ENCODE results near the gene SLC25A28. TPM values are rescaled to one million over a fixed set of nuclear protein-coding genes. Genes with fewer than 3 reads are reported as not detected.

Gene SLC25A28
- total RNA-seq, 4 donors from 2014 or later = 22.1 to 36.2 (median 30.1) TPM

GRCh38 chr10:99569253-99569939 lies 50.8 kb downstream of the SLC25A28 start:
- Histone ChIP-seq H3K9me3 (no peaks in the 10 kb centered on the region), H3K4me3 (no peak overlapping the region), H3K27me3 (no peaks in the 10 kb centered on the region), H3K36me3 (no peaks in the 10 kb centered on the region), H3K4me1 (peaks cover 0 to 3% (median 0%) of the 10 kb centered on the region in 4 donors), H3K27ac (no peak overlapping the region)
- 80 to 88% methylated on average over 1 to 11 of the region's 11 CpGs for WGBS, 2 donors (ENCODE audit: low coverage in 1 of 2)
- DNase-seq = no peak
- in situ Hi-C loops (cut with MboI; ENCODE audit: low pct_ligation_motif_present in 1 of 4, low pct_unique_long_range_greater_than_20kb in 1 of 4, low sequenced_read_pairs in 3 of 4) (loop anchor here in 1 of 4 donors (10.0 kb wide), 1 partner anchor 145 kb away; no protein-coding TSS in a partner anchor), intact Hi-C loops (cut with DNase I; ENCODE audit: low total_unique reads) (no loop called here)
- TF ChIP-seq, protein P1, sequence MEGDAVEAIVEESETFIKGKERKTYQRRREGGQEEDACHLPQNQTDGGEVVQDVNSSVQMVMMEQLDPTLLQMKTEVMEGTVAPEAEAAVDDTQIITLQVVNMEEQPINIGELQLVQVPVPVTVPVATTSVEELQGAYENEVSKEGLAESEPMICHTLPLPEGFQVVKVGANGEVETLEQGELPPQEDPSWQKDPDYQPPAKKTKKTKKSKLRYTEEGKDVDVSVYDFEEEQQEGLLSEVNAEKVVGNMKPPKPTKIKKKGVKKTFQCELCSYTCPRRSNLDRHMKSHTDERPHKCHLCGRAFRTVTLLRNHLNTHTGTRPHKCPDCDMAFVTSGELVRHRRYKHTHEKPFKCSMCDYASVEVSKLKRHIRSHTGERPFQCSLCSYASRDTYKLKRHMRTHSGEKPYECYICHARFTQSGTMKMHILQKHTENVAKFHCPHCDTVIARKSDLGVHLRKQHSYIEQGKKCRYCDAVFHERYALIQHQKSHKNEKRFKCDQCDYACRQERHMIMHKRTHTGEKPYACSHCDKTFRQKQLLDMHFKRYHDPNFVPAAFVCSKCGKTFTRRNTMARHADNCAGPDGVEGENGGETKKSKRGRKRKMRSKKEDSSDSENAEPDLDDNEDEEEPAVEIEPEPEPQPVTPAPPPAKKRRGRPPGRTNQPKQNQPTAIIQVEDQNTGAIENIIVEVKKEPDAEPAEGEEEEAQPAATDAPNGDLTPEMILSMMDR (IDR thresholded peaks at IDR 0.05) = no peak
- no peak for TF ChIP-seq POLR2A (IDR thresholded peaks at IDR 0.05)
- TF ChIP-seq EP300 (IDR thresholded peaks at IDR 0.05; ENCODE audit: low read depth) = no peak
- TF ChIP-seq POLR2AphosphoS5 (IDR thresholded peaks at IDR 0.05) = no peak

- no peak overlapping the region for H3K4me3 ChIP-seq
- in situ Hi-C loops (cut with MboI; ENCODE audit: low pct_ligation_motif_present in 1 of 4, low pct_unique_long_range_greater_than_20kb in 1 of 4, low sequenced_read_pairs in 3 of 4) (loop anchor here in 1 of 4 donors (10.0 kb wide), 1 partner anchor 150 kb away; no protein-coding TSS in a partner anchor), intact Hi-C loops (cut with DNase I; ENCODE audit: low total_unique reads) (no loop called here)
- peaks cover 0 to 3% (median 0%) of the 10 kb centered on the region in 4 donors for H3K4me1 ChIP-seq
- TF ChIP-seq EP300 (IDR thresholded peaks at IDR 0.05; ENCODE audit: low read depth) (no peak), POLR2AphosphoS5 (IDR thresholded peaks at IDR 0.05) (no peak), POLR2A (IDR thresholded peaks at IDR 0.05) (no peak)
- TF ChIP-seq, protein P1 (IDR thresholded peaks at IDR 0.05) = no peak
- no peaks in the 10 kb centered on the region for H3K9me3 ChIP-seq
- no peaks in the 10 kb centered on the region for H3K36me3 ChIP-seq
- DNase-seq = no peak
- H3K27me3 ChIP-seq = no peaks in the 10 kb centered on the region
- no peak overlapping the region for H3K27ac ChIP-seq
- 93 to 100% methylated on average over 3 to 4 of the region's 4 CpGs for WGBS, 2 donors (ENCODE audit: low coverage in 1 of 2)
These were observed 55.1 kb downstream of the SLC25A28 start for GRCh38 chr10:99565166-99565565.

GRCh38 chr10:99564361-99564760 lies 55.9 kb downstream of the SLC25A28 start:
- Histone ChIP-seq H3K4me3 (no peak overlapping the region), H3K27ac (no peak overlapping the region), H3K9me3 (no peaks in the 10 kb centered on the region), H3K36me3 (no peaks in the 10 kb centered on the region), H3K27me3 (no peaks in the 10 kb centered on the region), H3K4me1 (peaks cover 0 to 3% (median 0%) of the 10 kb centered on the region in 4 donors)
- WGBS, 2 donors (ENCODE audit: low coverage in 1 of 2) = 25 to 27% methylated on average over 3 of the region's 3 CpGs
- DNase-seq = no peak
- in situ Hi-C loops (cut with MboI; ENCODE audit: low pct_ligation_motif_present in 1 of 4, low pct_unique_long_range_greater_than_20kb in 1 of 4, low sequenced_read_pairs in 3 of 4) (loop anchor here in 1 of 4 donors (5.0 to 10.0 kb wide), 2 partner anchors 48 to 150 kb away; no protein-coding TSS in a partner anchor), intact Hi-C loops (cut with DNase I; ENCODE audit: low total_unique reads) (loop anchor here (1.0 to 5.0 kb wide), 2 partner anchors 48 to 138 kb away; no protein-coding TSS in a partner anchor)
- TF ChIP-seq, protein P1 (IDR thresholded peaks at IDR 0.05) = no peak
- TF ChIP-seq POLR2A (IDR thresholded peaks at IDR 0.05) (no peak), EP300 (IDR thresholded peaks at IDR 0.05; ENCODE audit: low read depth) (no peak), POLR2AphosphoS5 (IDR thresholded peaks at IDR 0.05) (no peak)

DNA sequence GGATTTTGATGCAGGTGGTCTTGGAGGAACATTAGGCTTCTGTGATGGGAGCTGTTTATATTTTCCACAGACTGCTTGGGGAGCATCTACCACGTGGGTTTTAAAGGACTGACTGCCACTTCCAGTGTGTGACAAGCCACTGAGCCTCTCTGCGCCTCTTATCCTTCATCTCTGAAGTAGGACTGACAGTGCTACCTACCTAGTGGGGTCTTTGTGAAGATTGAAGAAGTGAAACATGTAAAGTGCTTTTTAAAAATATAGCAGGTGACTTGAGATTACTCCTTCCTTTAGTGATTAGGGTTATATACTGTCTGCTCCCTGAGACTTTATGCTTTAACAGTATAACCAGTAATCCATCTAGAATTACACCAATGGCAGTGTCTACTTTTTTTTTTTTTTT lies 57.6 kb downstream of the SLC25A28 start:
- 70 to 83% methylated on average over 1 to 2 of the region's 2 CpGs for WGBS, 2 donors (ENCODE audit: low coverage in 1 of 2)
- TF ChIP-seq POLR2A (IDR thresholded peaks at IDR 0.05) = no peak
- no peak for TF ChIP-seq EP300 (IDR thresholded peaks at IDR 0.05; ENCODE audit: low read depth)
- TF ChIP-seq POLR2AphosphoS5 (IDR thresholded peaks at IDR 0.05) = no peak
- TF ChIP-seq, protein P1 (IDR thresholded peaks at IDR 0.05) = no peak
- Histone ChIP-seq H3K4me3 (no peak overlapping the region), H3K27ac (no peak overlapping the region), H3K36me3 (no peaks in the 10 kb centered on the region), H3K9me3 (no peaks in the 10 kb centered on the region), H3K4me1 (peaks cover 0 to 3% (median 0%) of the 10 kb centered on the region in 4 donors), H3K27me3 (no peaks in the 10 kb centered on the region)
- no peak for DNase-seq
- intact Hi-C loops (cut with DNase I; ENCODE audit: low total_unique reads) (loop anchor here (5.0 kb wide), 1 partner anchor 140 kb away; no protein-coding TSS in a partner anchor), in situ Hi-C loops (cut with MboI; ENCODE audit: low pct_ligation_motif_present in 1 of 4, low pct_unique_long_range_greater_than_20kb in 1 of 4, low sequenced_read_pairs in 3 of 4) (loop anchor here in 1 of 4 donors (5.0 to 10.0 kb wide), 2 partner anchors 50 to 152 kb away; no protein-coding TSS in a partner anchor)

Data from transverse colon (tissue), 4 donors.